Uterus (tissue), 2 donors: ENCODE data around the gene DOCK7.

Source experiments
- CTCF ChIP-seq, 4 experiments: fragments of 200-600 bp in 2 of 4; fragments of 450-650 bp in 2 of 4; sonication (generic) in 2 of 4; IDR thresholded peaks; one replicate each; pipeline ENCODE4 v1.5.1; 2016 to 2019; ENCODE audit warnings: antibody characterized with exemption in 4 of 4, mild to moderate bottlenecking in 2 of 4, moderate library complexity in 1 of 4
- POLR2A ChIP-seq, 2 donors: fragments of 450-650 bp; IDR thresholded peaks; one replicate each; pipeline ENCODE4 v1.6.1; 2016; ENCODE audit warnings: antibody characterized with exemption in 2 of 2, mild to moderate bottlenecking in 1 of 2, moderate library complexity in 1 of 2

- TF ChIP-seq CTCF (IDR thresholded peaks at IDR 0.05) (no peak), POLR2A (IDR thresholded peaks at IDR 0.05) (no peak)
Observed at GRCh38 chr1:62585469-62586155, 102.6 kb downstream of the DOCK7 start.
